Smooth muscle cell (in vitro differentiated cells): Measurements from ENCODE around the gene CDA. TPM values are rescaled to one million over a fixed set of nuclear protein-coding genes. Genes with fewer than 3 reads are reported as not detected.

Experiments
- polyA plus RNA-seq: library from polyadenylated mRNA; unstranded; fragments of >200 nt; fragmentation: Nextera tagmentation; extraction: Ambion mirVana; gene quantifications from 2 replicates; pipeline ENCODE4 v1.2.1, GENCODE V29; 2016
- total RNA-seq: library from RNA; depleted of rRNA; stranded (reverse); fragments of >200 nt; gene quantifications from 2 replicates; pipeline ENCODE4 v1.2.3, GENCODE V29; 2014

CDA gene
- total and polyA plus RNA-seq, 2 experiments from 2014 or later = 0.58 to 0.78 TPM

Other genes with a start within 250 kb of the CDA start
- gene CAMK2N1, start 102.9 kb upstream of the CDA start, total RNA-seq = 13.2 and 15.9 TPM in 2 replicates
- 11.0 TPM in 2 replicates for gene CAMK2N1, start 102.9 kb upstream of the CDA start, polyA plus RNA-seq
- 30.6 and 38.7 TPM in 2 replicates for gene MUL1, start 80.9 kb upstream of the CDA start, total RNA-seq
- gene MUL1, start 80.9 kb upstream of the CDA start, polyA plus RNA-seq = 38.4 and 42.4 TPM in 2 replicates
- 0.90 and 1.2 TPM in 2 replicates for gene FAM43B, start 36.5 kb upstream of the CDA start, total RNA-seq
- 2.7 and 3.4 TPM in 2 replicates for gene FAM43B, start 36.5 kb upstream of the CDA start, polyA plus RNA-seq
- gene PINK1, start 44.4 kb downstream of the CDA start, total RNA-seq = 23.6 and 28.8 TPM in 2 replicates
- 57.7 and 63.3 TPM in 2 replicates for gene PINK1, start 44.4 kb downstream of the CDA start, polyA plus RNA-seq
- 267 and 312 TPM in 2 replicates for gene DDOST, start 72.3 kb downstream of the CDA start, total RNA-seq
- gene DDOST, start 72.3 kb downstream of the CDA start, polyA plus RNA-seq = 353 and 439 TPM in 2 replicates
- 0.13 and 0.99 TPM in 2 replicates for gene KIF17, start 128.9 kb downstream of the CDA start, total RNA-seq
- 1.9 and 2.2 TPM in 2 replicates for gene KIF17, start 128.9 kb downstream of the CDA start, polyA plus RNA-seq
- 0.18 and 0.63 TPM in 2 replicates for gene SH2D5, start 143.6 kb downstream of the CDA start, total RNA-seq
- gene SH2D5, start 143.6 kb downstream of the CDA start, polyA plus RNA-seq = 0.82 TPM in 1 of 2 replicates, not detected in the other
- gene HP1BP3, start 198.2 kb downstream of the CDA start, total RNA-seq = 110 and 119 TPM in 2 replicates
- 77.9 and 86.0 TPM in 2 replicates for gene HP1BP3, start 198.2 kb downstream of the CDA start, polyA plus RNA-seq